ENCODE results near the gene AP1S3. TPM values are rescaled to one million over a fixed set of nuclear protein-coding genes. Genes with fewer than 3 reads are reported as not detected.

The AP1S3 gene
- total and polyA plus RNA-seq, 2 of the 4 experiments (the other 2 are of a cell fraction), result 2.5 to 4.1 TPM

DNA sequence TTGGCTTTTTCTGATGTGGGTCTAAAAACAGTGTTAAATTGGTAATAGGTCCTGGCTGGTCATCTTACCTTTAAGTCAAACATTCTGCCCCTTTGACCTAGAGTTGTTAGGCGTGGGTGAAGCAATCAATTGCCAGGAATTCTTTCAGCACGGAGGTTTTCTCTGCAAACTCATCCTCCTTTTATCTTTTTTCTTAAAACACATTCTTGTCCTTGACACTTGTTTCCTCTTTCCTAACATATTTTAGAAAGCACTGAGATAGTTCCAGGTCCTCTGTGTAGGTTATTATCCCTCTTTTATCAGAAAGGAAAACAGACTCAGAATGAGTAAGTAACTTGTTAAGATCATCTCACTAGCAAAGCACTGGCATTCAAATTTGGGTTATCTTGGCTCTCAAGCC is 18.6 kb upstream of the AP1S3 start:
- Histone ChIP-seq H3K4me3 (ENCODE audit: insufficient read depth, low read depth, low read length) (no peak overlapping the region), H2AK5ac (ENCODE audit: low read depth, low read length) (no peak overlapping the region), H3K9me3 (ENCODE audit: control insufficient read depth, insufficient read depth, low read length) (no peaks in the 10 kb centered on the region), H3K4me1 (ENCODE audit: control insufficient read depth, insufficient read depth, low read length) (peaks cover 9% of the 10 kb centered on the region), H2BK5ac (ENCODE audit: low read depth, low read length, poor library complexity, severe bottlenecking) (peak overlapping the region; percentile 41), H3K56ac (ENCODE audit: extremely low read depth, insufficient read depth, low read length) (no peak overlapping the region), H3K23ac (ENCODE audit: low read depth, low read length) (no peak overlapping the region), H3K79me1 (ENCODE audit: low read depth in 1 of 2, low read length in 2 of 2) (no peaks in the 10 kb centered on the region), H3K27me3 (ENCODE audit: control insufficient read depth, insufficient read depth, low read length) (no peaks in the 10 kb centered on the region), H4K5ac (ENCODE audit: low read depth, low read length) (no peak overlapping the region), H3K9me1 (ENCODE audit: insufficient read depth, low read length) (peaks cover 5% of the 10 kb centered on the region), H2AFZ (replicated peaks; ENCODE audit: low read length, poor library complexity) (no peak overlapping the region), H4K20me1 (ENCODE audit: insufficient read depth, low read length) (0 out of 2 replicates have a peak, but pooled peaks cover under 1% of the 10 kb centered on the region), H2BK120ac (ENCODE audit: low read depth, low read length) (no peak overlapping the region), H3K27ac (ENCODE audit: insufficient read depth, low read length) (no peak overlapping the region), H2AK9ac (replicated peaks; ENCODE audit: low read depth, low read length, poor library complexity) (no peak overlapping the region), H3K4ac (ENCODE audit: low read depth, low read length) (0 out of 2 replicates have a peak overlapping the region, but pooled peaks have one; percentile 15), H2BK15ac (ENCODE audit: low read depth, low read length) (no peak overlapping the region), H4K91ac (ENCODE audit: insufficient read depth, low read depth, low read length) (no peak overlapping the region), H3K4me2 (ENCODE audit: low read depth, low read length) (no peak overlapping the region), H3K36me3 (ENCODE audit: control insufficient read depth, insufficient read depth, low read length) (peaks cover 4% of the 10 kb centered on the region; the same call in 1 of the 2 replicates), H3K18ac (ENCODE audit: low read depth, low read length) (no peak overlapping the region), H2BK20ac (ENCODE audit: low read depth, low read length) (no peak overlapping the region), H4K8ac (ENCODE audit: low read depth in 2 of 2, low read length in 2 of 2) (0 out of 4 replicates have a peak overlapping the region, but pooled peaks of 1 of the 2 experiments have one; percentile 4), H3K9ac (ENCODE audit: low read depth, low read length) (no peak overlapping the region), H3K14ac (replicated peaks; ENCODE audit: low read depth, low read length) (no peak overlapping the region)
- TF ChIP-seq CEBPB (IDR thresholded peaks at IDR 0.05; ENCODE audit: low read depth, low read length), result peak; percentile 36; the same call in 1 of the 2 replicates
- TF ChIP-seq, protein P1, sequence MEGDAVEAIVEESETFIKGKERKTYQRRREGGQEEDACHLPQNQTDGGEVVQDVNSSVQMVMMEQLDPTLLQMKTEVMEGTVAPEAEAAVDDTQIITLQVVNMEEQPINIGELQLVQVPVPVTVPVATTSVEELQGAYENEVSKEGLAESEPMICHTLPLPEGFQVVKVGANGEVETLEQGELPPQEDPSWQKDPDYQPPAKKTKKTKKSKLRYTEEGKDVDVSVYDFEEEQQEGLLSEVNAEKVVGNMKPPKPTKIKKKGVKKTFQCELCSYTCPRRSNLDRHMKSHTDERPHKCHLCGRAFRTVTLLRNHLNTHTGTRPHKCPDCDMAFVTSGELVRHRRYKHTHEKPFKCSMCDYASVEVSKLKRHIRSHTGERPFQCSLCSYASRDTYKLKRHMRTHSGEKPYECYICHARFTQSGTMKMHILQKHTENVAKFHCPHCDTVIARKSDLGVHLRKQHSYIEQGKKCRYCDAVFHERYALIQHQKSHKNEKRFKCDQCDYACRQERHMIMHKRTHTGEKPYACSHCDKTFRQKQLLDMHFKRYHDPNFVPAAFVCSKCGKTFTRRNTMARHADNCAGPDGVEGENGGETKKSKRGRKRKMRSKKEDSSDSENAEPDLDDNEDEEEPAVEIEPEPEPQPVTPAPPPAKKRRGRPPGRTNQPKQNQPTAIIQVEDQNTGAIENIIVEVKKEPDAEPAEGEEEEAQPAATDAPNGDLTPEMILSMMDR (conservative IDR thresholded peaks at IDR 0.05; ENCODE audit: low read depth, low read length), result no peak
- ATAC-seq (ENCODE audit: low read depth), result peak; percentile 12; the same call in 1 of the 2 replicates
- WGBS, 2 experiments (ENCODE audit: extremely low coverage in 2 of 2, insufficient read length in 1 of 2), result no CpG with 5 or more reads among the region's 2 CpGs
- DNase-seq, result peak; percentile 35
- no TSS peak for BruUV-seq (replicated peaks)
- POLR2A ChIA-PET (ENCODE audit: unreplicated experiment), result no interaction called here
- intact Hi-C loops (cut with micrococcal nuclease), result no loop called here
- CTCF ChIA-PET, result interaction anchor here (0.6 kb wide), 1 partner anchor 981 kb away, joined by 3 read pairs; no protein-coding TSS in a partner anchor
- dilution Hi-C loops (cut with HindIII; ENCODE audit: low sequenced_read_pairs, unreplicated experiment), result no loop called here
- in situ Hi-C loops (cut with MboI; ENCODE audit: low sequenced_read_pairs), result no loop called here

Data from IMR-90 (cell line).